DMS 273 (cell line): ENCODE data around the gene NAE1.
A peak's percentile ranks its signal among the peaks of the same experiment; 100 is the strongest.
"Not testable (repeated sequence)": the region's sequence is repeated elsewhere in the genome, so short reads cannot be mapped to it uniquely, and the experiment has no call there.

Experiments
- DNase-seq: peaks from one replicate; lab custom pipeline; 2025; ENCODE audit not compliant: unreplicated experiment; lab: John Stamatoyannopoulos, UW

The NAE1 gene

DNA sequence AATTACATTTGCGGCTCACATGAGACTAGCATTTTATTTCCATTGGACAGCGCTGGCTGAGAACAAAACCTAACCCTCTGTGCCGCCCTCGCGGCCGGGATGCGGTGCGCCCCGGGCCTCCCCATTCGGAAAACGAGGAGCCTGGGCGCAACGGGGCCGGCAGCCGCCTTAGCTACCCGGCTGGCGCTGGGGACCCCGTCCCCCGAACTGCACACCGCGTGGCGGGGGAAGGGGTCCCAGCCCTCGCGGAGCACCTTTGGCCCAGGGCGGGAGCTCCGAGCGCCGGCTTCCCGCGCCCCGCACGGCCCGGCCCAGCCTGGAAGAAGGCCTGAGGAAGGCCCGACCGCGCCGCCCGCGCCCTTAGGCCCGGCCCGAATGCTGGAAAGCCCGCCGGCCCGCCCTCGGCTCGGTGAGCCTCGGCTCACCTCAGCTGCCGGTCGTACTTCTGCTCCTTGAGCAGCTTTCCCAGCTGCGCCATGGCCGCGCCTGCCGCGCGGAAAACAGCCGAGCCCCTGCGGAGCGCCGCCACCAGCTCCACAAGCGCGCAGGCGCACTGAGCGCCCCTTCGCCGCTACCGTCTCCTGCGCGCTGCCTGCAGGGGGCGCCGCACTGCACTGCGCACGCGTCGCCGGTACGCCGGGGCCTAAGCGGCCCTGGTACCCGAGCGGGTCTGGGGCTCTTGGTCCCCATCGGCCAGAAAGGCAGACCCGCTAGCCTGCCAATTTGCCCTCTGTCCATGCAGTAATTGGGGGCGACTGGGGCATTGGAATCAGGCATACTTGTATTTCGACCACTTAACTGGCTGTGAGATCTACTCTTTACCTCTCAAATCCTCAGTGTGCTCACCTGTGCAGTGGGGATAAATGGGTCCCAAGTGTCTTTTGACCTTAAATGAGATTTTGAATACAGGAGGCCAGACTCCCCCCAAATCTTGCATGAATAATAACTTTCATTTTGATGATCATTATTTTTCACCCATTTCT lies at the start of gene NAE1:
Gene NAE1 (minus strand): TSS at position 555 of the 983 bp plus-strand sequence. CDS start 77 bp downstream, at position 478.
- DNase-seq: peak; percentile 98

DNA sequence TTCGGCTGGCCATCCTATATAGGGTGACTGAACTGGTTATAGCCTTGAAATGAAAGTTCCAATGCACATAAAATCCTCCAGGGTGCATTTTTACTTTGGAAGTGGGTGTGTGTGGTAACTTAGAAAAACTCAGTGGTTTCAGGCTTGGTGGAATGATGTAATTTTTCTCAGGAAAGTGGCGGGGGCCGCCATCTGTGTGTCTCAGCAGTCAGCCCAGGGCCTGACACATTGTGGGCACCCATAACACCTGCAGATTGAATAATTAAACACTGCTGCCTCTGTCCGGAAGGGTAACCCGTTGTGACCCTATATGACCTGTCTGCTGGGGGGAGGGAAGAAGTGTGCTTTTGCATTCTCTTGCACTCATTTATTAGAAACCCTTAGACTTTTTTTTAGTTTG lies 47.3 kb upstream of the NAE1 start:
- DNase-seq: peak; percentile 92

DNA sequence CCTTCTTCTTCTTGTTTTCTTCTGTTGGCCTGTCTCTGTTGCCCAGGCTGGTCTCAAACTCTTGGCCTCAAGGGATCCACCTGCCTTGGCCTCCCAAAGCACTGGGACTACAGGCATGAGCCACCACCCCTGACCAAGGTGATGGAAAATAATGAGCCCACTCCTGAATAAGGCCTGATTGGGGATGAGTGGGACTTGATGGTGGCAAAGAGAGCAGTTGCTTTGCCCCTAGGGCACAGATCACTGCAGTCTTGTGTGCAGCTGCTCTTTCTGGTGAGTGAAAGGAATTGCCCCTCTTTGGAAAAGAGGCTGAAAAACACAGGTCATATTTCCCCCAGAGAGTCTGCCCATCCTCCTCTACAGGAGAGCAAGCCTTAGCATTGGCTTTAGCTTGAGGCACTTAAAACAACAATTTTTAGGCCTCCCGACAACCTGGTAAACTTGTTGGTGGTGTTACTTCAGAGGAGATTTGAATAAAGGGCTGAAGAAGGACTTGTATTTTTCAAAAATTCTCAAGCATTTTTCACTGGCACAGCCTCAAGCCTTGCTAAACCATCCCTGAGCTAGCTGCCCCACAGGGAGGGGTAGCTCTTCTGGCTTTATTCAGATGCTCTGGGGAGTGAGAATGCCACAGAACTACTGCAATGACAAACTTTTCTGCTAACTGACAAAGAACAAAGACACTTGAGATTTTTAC lies 43.5 kb upstream of the NAE1 start:
- peak; percentile 45 for DNase-seq

DNA sequence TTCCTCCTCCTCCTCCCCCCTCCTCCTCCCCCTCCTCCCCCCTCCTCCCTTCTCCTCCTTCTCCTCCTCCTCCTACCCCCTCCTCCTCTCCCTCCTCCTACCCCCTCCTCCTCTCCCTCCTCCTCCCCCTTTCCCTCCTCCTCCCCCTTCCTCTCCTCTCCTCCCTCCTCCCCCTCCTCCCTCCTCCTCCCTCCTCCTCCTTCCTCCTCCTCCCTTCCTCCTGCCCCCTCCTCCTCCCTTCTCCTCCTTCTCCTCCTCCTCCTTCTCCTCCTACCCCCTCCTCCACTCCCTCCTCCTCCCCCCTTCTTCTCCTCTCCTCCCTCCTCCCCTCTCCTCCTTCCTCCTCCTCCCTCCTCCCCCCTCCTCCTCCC lies 42.9 kb upstream of the NAE1 start:
- DNase-seq: no peak

DNA sequence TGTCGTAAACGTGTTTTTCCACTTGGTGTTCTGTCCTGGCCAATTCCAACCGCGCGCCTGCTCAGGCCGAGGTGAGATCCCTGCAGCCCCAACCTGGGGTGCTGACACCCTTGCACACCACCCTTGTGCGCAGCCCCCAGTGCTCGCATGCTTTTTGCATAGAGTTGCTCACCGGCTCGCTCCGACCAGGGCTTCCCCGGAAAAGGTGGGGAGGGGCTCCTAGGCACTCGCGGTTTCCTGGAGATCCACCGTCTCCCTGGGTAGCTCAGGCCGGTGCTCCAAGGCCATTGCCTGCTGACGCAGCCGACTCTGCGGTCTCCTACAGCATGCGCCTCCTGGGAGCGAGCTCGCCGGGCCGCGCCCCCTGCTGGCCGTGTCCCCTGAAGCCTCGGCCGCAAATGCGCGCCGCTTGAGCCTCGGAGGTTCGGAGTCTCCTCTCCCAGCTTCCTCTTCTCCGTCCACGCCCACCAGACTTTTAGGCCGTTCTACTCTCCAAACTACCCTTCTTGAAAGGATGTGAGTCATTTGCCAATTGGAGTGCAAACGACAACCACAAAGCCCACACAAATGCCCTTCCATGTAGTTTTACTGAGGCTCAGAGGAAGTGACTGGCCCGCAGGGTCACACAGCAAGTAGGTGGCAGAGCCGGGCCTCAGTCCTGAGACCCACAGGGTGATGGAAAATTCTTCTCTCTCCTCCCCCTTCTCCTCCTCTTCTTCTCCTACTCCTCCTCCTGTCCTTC lies 42.3 kb upstream of the NAE1 start:
- DNase-seq: peak; percentile 96

DNA sequence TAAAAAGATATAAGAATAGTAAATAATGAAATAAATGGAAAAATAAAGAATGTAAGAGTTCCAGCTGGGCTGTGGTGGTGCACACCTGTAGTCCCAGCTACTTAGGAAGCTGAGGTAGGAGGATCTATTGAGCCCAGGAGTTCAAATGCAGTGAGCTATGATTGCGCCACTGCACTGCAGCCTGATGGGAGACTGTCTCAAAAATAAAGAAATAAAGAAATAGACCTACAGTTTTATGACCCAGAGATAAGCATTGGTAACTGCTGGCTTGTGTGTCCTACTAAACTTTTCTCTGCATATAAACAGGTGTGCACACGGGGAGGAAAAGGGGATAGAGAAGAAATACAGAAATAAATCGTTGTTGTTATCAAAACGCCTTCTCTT lies 41.8 kb upstream of the NAE1 start:
- no peak for DNase-seq

DNA sequence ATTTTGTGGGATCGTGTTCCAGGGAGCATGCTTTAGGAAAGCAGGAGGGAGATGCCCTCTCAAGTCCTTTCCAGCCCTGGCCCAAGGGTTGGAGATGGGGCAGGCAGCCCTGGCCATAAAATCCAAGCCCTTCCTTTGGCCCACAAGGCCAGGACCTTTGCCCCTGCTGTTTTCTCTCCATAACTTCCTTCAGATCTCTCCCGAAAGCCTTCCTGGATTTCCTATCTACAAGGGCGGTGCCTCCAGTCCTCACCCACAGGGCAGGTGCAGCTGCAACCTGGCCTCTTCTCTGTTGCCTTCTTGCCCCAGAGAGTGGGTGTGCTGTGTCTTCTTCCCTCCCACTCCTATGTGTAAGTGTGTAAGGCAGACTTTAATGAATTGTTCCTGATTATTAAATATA lies 41.1 kb upstream of the NAE1 start:
- no peak for DNase-seq

DNA sequence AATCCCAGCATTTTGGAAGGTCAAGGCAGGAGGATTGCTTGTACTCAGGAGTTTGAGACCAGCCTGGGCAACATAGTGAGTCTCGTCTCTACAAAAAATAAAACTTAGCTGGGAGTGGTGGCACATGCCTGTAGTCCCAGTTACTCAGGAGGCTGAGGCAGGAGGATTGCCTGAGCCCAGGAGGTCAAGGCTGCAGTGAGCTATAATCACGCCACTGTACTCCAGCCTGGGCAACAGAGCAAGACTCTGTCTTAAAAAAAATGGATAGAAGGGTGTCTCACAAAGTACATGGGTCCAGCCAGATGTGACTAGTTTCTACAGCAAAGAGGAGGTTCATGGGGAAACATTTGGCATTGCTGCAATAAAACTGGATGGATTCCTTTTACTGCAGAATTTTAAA lies 40.6 kb upstream of the NAE1 start:
- DNase-seq: not testable (repeated sequence)

DNA sequence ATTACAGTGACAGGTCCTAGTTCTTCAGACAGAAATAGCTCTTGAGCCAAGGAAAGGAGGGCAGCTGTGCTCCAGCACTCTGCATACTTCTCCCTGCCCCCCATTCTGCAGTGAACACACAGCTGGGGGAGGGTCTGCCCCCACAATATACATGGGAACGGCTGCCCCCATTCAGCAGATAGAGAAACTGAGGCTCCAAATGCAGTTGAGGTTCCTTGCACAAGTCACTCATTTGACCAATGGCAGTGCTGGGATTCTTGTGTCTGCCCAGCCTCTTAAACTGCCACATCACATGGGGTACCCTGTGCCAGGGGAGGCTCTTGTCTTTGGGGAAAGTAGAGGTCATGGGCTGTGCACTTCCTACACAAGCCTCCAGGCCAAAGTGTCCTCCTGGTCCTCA lies 38.6 kb upstream of the NAE1 start:
- no peak for DNase-seq

DNA sequence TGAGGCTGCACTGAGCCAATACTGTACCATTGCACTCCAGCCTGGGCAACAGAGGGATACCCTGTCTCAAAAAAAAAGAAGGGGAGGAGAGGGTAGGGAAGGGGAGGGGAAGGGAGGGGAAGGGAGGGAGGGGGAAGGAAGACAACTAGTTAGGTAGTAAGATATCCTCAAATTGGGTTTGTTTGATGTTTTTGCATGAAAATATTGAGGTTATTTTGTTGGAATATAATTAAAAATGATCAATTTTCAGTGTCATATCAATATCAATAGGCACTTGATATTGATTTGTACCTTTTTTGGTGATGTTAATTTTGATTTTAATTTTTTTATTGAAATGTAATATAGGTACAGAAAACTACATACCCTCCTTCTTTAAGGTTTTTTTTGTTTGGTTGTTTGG lies 32.9 kb upstream of the NAE1 start:
- DNase-seq: no peak

DNA sequence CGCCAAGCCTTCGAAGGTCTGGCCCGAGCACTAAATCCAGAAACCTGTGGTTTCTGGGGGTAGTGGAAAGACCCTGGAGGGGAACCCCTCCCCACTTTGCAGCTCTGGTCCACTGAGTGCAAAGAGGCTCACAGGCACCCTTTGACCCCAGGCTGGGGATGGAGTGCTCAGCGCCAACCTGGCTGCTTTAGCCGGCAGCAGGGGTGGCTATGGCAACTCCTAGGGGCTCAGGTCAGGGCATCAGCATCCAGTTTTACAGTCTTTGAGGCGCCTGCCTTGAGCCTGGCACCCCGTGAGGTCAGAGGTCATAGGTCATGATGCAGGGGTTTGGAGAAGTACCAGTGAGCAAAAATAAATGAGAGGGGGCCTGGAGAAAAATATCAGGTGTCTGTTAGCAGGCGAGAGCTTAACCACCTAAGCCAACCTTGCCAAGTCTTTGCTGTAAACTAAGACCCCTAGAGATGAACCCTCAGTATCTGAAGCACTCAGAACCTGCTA lies 31.3 kb upstream of the NAE1 start:
- DNase-seq: no peak

DNA sequence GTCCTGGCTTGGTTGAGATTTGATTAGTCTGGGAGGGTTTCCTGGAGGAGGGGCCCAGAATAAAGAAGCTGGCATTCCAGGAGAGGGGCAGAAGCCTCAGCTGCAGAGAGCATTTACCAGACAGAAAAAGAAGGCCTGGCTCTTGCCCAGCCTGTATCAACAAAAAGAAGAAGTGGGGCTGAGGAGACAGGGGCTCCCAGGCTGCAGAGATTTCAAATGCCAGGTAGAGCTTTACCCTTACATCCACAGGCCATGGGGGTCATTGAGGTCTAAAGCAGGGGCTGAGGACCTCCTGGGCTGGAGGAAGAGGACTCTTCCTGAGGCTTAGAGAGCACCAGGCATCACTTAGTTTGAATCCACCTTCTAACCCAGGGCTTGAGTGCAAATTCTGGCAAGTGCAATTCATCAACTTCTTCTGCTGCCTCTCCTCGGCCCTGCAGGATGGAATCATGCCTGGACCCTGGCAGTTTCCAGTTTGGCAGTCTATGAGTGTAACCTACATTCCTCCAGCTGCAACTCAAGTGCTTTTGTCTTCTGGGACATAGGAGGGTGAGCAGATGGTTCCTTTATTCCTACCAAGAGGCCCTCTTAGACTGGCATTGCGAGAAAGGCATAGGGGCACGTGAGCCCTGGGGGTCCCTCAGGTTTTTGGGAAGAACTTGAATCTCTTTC lies 28.8 kb upstream of the NAE1 start:
- DNase-seq: no peak

DNA sequence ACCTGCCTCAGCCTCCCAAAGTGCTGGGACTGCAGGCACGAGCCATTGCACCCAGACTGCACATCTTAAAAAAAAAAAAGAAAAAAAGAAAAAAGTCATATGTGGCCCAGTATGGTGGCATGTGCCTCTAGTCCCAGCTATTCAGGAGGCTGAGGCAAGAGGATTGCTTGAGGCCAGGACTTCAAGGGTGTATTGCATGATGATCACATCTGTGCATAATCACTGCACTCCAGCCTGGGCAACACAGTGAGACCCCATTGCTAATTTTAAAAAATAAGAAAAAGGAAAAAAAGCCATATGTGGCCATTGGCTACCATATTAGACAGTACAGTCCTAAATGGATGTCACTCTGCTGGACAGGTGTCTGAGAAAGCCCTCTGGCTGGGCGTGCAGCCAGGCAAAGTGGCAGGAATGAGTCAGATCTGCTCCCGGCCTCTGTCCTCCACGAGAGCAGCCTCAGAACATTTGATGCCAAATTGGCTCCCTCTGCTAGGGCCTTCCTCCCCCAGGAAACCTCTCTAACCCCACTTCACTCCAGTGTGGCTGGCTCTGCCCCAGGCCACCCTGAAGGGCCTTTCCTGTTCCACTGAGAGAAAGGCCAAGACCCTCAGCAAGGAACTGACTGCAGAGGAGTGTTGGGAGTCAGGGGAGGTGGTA lies 28.1 kb upstream of the NAE1 start:
- DNase-seq: peak; percentile 60

DNA sequence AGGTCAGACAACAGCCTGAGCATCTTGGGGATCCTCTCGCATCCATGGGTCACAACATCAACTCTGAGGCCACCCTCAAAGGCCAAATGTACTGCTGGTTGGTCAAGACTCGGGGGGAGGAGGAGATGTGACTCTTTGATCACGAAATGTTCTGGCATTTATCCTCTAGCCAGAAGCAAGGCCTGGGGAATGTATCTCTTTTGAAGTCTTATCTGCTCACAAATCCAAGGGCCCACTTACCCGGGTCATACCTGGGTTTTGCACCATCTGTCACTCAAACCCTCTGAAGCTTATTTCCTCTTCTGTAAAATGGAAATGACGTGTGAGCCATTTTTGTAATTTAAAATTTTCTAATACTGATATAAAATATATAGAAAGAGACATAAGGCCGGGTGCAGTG lies 26.7 kb upstream of the NAE1 start:
- DNase-seq: no peak

DNA sequence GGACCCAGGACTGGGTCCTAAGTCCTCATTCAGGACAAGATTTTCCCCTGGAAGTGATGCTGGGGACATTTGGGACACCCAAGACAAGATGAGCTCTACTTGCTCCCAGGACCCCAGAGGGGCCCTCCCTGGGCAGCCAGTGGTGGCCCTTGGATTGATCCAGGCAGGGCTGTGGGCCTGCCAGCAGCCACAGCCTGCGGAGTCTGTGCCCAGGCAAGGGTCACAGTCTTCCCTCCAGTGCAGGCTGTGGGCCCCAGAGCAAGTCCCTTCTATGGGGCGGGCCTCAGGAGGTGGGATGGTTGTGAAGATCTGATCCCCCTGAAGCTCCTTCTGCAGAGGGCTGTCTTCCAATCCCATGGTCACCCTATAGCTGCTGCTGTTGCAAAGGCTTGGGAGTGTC lies 26.0 kb upstream of the NAE1 start:
- no peak for DNase-seq

DNA sequence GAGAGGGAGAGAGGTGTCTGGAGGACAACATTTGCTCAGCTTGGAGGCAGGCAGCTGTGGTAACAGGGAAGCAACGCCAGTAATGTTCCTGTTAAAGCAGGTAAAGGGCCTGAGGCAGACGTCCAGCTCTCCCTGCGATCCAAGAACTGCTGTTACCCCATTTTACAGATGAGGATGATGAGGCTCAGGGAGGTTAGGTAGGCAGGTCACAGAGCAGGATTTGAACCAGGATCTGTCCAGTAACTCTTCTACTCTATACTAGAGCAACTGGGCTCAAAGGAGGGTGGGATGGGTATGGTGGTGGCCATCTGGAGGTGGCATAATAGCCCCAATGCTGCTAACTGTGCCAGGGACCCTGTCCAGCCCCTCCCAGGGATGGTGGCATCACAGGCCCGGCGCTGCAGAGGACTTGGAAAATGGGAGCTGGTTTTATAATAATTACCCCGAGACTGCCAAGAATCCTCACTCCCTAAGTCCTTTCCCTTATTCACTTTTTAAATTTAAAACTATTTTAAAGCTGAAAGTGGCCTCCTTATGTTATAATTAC lies 25.5 kb upstream of the NAE1 start:
- DNase-seq: no peak

DNA sequence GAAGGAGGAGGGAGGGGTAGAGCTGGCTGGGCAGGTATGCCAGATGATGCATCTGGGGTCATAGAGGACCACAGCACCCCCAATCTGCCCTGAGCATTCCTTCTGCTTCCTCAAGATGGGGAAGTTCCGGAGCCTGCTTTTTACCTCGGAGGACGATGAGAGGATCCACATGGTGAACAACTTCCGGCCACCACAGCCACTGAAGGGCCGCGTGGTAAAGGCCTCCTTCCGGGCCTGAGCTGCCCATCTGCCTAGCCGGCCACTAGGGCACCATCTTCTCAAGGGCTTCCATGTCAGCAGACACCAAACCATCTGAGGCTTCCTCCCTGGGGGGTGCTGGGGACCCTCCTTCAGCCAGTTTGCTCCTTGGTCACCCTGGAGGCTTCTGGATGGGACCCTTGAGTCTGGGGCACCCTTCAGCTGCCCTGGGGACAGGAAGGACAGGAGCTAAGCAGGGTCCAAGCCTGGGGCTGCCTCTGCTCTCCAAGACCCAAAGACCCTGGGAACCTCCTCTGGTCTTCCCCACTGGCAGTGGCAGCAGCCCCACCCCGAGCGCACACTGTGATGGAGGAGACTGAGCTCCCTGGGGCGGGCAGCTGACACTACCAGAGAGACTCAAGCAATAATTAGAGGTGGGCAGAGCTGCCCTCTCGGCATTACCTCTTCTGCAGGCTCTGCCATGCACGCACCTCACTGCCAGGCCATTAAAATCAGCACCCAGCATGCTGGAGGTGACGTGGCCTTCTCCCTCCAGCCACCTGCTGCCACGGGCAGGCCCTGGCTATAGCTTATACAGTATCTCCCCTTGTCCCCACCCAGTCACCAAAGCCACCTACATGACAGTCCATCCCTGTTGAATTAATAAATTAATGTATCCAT lies 22.7 kb upstream of the NAE1 start:
- DNase-seq: no peak

DNA sequence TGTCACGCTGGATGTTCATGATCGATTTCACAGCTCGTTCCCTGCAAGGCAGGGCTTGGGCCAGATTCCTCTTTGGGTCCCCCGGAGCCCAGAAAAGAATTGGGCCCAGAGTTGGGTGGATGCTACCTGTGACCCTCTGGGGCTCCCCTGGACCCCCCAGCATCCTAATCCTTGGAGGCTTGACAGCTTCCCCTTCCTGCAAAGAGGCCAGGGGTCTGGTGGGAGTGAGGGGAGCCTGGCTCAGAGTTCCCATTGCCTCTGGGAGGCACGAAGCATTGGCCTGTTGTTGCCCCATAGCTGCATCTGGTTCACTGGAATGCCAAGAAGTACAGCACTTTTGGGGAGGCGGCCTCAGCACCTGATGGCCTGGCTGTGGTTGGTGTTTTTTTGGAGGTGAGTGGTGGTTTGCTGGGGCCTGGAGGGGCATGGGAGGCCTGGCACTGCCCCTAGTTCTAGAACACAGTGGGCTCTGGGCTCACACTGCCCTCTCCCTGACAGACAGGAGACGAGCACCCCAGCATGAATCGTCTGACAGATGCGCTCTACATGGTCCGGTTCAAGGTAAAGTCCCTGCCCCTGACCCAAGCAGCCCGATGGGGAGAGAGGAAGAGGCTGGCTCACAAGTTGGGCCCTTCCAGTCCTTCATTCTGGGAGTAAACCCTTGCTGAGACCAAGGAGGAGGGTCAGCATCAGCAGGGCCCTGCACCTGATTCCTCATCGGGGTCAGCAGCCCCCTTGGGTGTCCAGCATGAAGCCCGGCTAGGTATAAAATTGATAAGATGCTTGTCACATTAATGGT lies 20.6 kb upstream of the NAE1 start:
- DNase-seq: no peak
